Upper lobe of right lung (tissue), 1 donor: ENCODE measurements around the gene LZTS3. TPM values are rescaled to one million over a fixed set of nuclear protein-coding genes. Genes with fewer than 3 reads are reported as not detected.
"Not testable (repeated sequence)": the region's sequence is repeated elsewhere in the genome, so short reads cannot be mapped to it uniquely, and the experiment has no call there.

Experiments used
- ATAC-seq: fragments of 200-7000 bp; cut with Tn5 transposase; one replicate; pipeline ENCODE4 v1.9.1; 2020; ENCODE audit warnings: mild to moderate bottlenecking, moderate library complexity
- DNase-seq: peaks from one replicate; pipeline ENCODE4 v3.0.0-alpha.2; 2020
- H3K27ac ChIP-seq: fragments of 200-600 bp; one replicate; pipeline ENCODE4 v1.8.0; 2022
- H3K27me3 ChIP-seq: fragments of 200-600 bp; one replicate; pipeline ENCODE4 v1.8.0; 2022; ENCODE audit warnings: mild to moderate bottlenecking
- H3K36me3 ChIP-seq: fragments of 200-600 bp; one replicate; pipeline ENCODE4 v1.8.0; 2022
- H3K4me1 ChIP-seq: fragments of 200-600 bp; one replicate; pipeline ENCODE4 v1.8.0; 2022
- H3K4me3 ChIP-seq: fragments of 200-600 bp; one replicate; pipeline ENCODE4 v1.8.0; 2022; ENCODE audit warnings: mild to moderate bottlenecking
- H3K9me3 ChIP-seq: fragments of 200-600 bp; one replicate; pipeline ENCODE4 v1.8.0; 2022
- CTCF ChIP-seq: fragments of 200-600 bp; IDR thresholded peaks from one replicate; pipeline ENCODE4 v1.8.0; 2022; ENCODE audit warnings: antibody characterized with exemption
- intact Hi-C: fragments of 100-400 bp; cut with DNase I; formaldehyde crosslinking; loops from one replicate; pipeline ENCODE4 v1.11.0; 2022
- total RNA-seq: library from RNA; stranded (reverse); fragmentation: NEBNext Ultra II Directional; extraction: Animal tissue kit (Norgen Biotek cat#: 25700); gene quantifications from one replicate; pipeline ENCODE4 v1.2.1, GENCODE V29; 2021
- donor health status: DM: no; HTN: yes; CAD: no; lungs with severe emphysema.

Gene LZTS3
- total RNA-seq, 1 donor from 2014 or later: 21.5 TPM

GRCh38 chr20:3121955-3122610, 51.3 kb downstream of the LZTS3 start:
- Histone ChIP-seq H3K4me3 (no peak overlapping the region), H3K9me3 (no peaks in the 10 kb centered on the region), H3K36me3 (peaks cover 21% of the 10 kb centered on the region), H3K4me1 (peaks cover 3% of the 10 kb centered on the region), H3K27ac (no peak overlapping the region), H3K27me3 (no peaks in the 10 kb centered on the region)
- ATAC-seq (no peak), DNase-seq (no peak)
- TF ChIP-seq CTCF: no peak
- intact Hi-C loops: no loop called here

GRCh38 chr20:3121271-3121911, 52.0 kb downstream of the LZTS3 start:
- ATAC-seq (no peak), DNase-seq (no peak)
- H3K9me3 ChIP-seq: no peaks in the 10 kb centered on the region
- no peak overlapping the region for H3K4me3 ChIP-seq
- no peak for TF ChIP-seq CTCF
- H3K27ac ChIP-seq: no peak overlapping the region
- H3K36me3 ChIP-seq: peaks cover 21% of the 10 kb centered on the region
- peaks cover 3% of the 10 kb centered on the region for H3K4me1 ChIP-seq
- H3K27me3 ChIP-seq: no peaks in the 10 kb centered on the region
- intact Hi-C loops: no loop called here

- H3K27me3 ChIP-seq: no peaks in the 10 kb centered on the region
- H3K9me3 ChIP-seq: no peaks in the 10 kb centered on the region
- TF ChIP-seq CTCF: no peak
- H3K4me3 ChIP-seq: no peak overlapping the region
- peaks cover 21% of the 10 kb centered on the region for H3K36me3 ChIP-seq
- ATAC-seq (no peak), DNase-seq (no peak)
- no peak overlapping the region for H3K27ac ChIP-seq
- intact Hi-C loops: no loop called here
- H3K4me1 ChIP-seq: peaks cover 3% of the 10 kb centered on the region
Observed at GRCh38 chr20:3119044-3119443, 54.3 kb downstream of the LZTS3 start.

- ATAC-seq (peak; percentile 85), DNase-seq (peak; percentile 75)
- Histone ChIP-seq H3K27ac (peak overlapping the region; percentile 70), H3K36me3 (peaks cover 21% of the 10 kb centered on the region)
- H3K27me3 ChIP-seq, H3K4me1 ChIP-seq, H3K9me3 ChIP-seq, intact Hi-C loops, H3K4me3 ChIP-seq: not testable (repeated sequence)
- peak; percentile 61 for TF ChIP-seq CTCF
Observed at GRCh38 chr20:3117839-3118379, 55.4 kb downstream of the LZTS3 start.

GRCh38 chr20:3116341-3116740, 57.0 kb downstream of the LZTS3 start:
- Histone ChIP-seq H3K27me3 (no peaks in the 10 kb centered on the region), H3K27ac (no peak overlapping the region), H3K36me3 (peaks cover 8% of the 10 kb centered on the region), H3K9me3 (no peaks in the 10 kb centered on the region), H3K4me3 (no peak overlapping the region), H3K4me1 (peaks cover 3% of the 10 kb centered on the region)
- DNase-seq (no peak), ATAC-seq (no peak)
- TF ChIP-seq CTCF: no peak
- intact Hi-C loops: no loop called here
